SK-N-SH treated with all-trans-retinoic acid at 6 μM for 48 hours (cell line): ENCODE measurements around the gene SAMHD1.
"Not testable (repeated sequence)": the region's sequence is repeated elsewhere in the genome, so short reads cannot be mapped to it uniquely, and the experiment has no call there.

Source experiments
- ATAC-seq: fragments of 200-7000 bp; cut with Tn5 transposase; 3 replicates; pipeline ENCODE4 v1.9.1; 2020; ENCODE audit warnings: mild to moderate bottlenecking, moderate library complexity
- ARNTL ChIP-seq: fragments of 450-650 bp; formaldehyde crosslinking; IDR thresholded peaks from 2 replicates; pipeline ENCODE4 v1.5.0; 2020; ENCODE audit warnings: low read depth, mild to moderate bottlenecking, moderate library complexity, borderline replicate concordance
- CREB5 ChIP-seq: fragments of 250-450 bp; sonication (Bioruptor Pico); IDR thresholded peaks from 2 replicates; pipeline ENCODE4 v1.5.1; 2020; ENCODE audit warnings: low read depth, mild to moderate bottlenecking, moderate library complexity
- ESRRG ChIP-seq: fragments of 250-450 bp; sonication (Bioruptor Pico); IDR thresholded peaks from 2 replicates; pipeline ENCODE4 v1.6.1; 2021; ENCODE audit warnings: mild to moderate bottlenecking
- GLIS3 ChIP-seq: fragments of 250-450 bp; sonication (Bioruptor Pico); IDR thresholded peaks from 2 replicates; pipeline ENCODE4 v1.5.0; 2020; ENCODE audit warnings: mild to moderate bottlenecking, moderate library complexity
- POU6F1 ChIP-seq: fragments of 250-450 bp; sonication (Bioruptor Pico); IDR thresholded peaks from 2 replicates; pipeline ENCODE4 v1.8.0; 2021; ENCODE audit warnings: low read depth, mild to moderate bottlenecking, moderate library complexity, borderline replicate concordance
- PPARA ChIP-seq: fragments of 250-450 bp; sonication (Bioruptor Pico); IDR thresholded peaks from 2 replicates; pipeline ENCODE4 v1.5.0; 2020; ENCODE audit warnings: mild to moderate bottlenecking, borderline replicate concordance
- SNAI2 ChIP-seq: fragments of 250-450 bp; sonication (Bioruptor Pico); IDR thresholded peaks from 2 replicates; pipeline ENCODE4 v1.5.0; 2020; ENCODE audit warnings: mild to moderate bottlenecking, moderate library complexity
- TCF4 ChIP-seq: fragments of 250-450 bp; sonication (Bioruptor Pico); IDR thresholded peaks from 2 replicates; pipeline ENCODE4 v1.8.0; 2021; ENCODE audit warnings: mild to moderate bottlenecking, moderate library complexity, borderline replicate concordance
- ZNF70 ChIP-seq: fragments of 450-650 bp; formaldehyde crosslinking; IDR thresholded peaks from 2 replicates; pipeline ENCODE4 v1.5.0; 2020; ENCODE audit warnings: mild to moderate bottlenecking, moderate library complexity
- TF ChIP-seq, protein P1 (sequence below): fragments of 250-450 bp; sonication (Bioruptor Pico); IDR thresholded peaks from 2 replicates; pipeline ENCODE4 v1.5.1; 2021; ENCODE audit warnings: mild to moderate bottlenecking, moderate library complexity
- TF ChIP-seq, protein P2 (sequence below): fragments of 250-450 bp; sonication (Bioruptor Pico); IDR thresholded peaks from 2 replicates; pipeline ENCODE4 v1.8.0; 2020; ENCODE audit warnings: mild to moderate bottlenecking, moderate library complexity, borderline replicate concordance
- TF ChIP-seq, protein P3 (sequence below): fragments of 250-450 bp; sonication (Bioruptor Pico); IDR thresholded peaks from 2 replicates; pipeline ENCODE4 v1.5.0; 2020; ENCODE audit warnings: mild to moderate bottlenecking, moderate library complexity

The SAMHD1 gene

GRCh38 chr20:36937402-36937770, 14.1 kb downstream of the SAMHD1 start (continued):
- TF ChIP-seq, protein P1, sequence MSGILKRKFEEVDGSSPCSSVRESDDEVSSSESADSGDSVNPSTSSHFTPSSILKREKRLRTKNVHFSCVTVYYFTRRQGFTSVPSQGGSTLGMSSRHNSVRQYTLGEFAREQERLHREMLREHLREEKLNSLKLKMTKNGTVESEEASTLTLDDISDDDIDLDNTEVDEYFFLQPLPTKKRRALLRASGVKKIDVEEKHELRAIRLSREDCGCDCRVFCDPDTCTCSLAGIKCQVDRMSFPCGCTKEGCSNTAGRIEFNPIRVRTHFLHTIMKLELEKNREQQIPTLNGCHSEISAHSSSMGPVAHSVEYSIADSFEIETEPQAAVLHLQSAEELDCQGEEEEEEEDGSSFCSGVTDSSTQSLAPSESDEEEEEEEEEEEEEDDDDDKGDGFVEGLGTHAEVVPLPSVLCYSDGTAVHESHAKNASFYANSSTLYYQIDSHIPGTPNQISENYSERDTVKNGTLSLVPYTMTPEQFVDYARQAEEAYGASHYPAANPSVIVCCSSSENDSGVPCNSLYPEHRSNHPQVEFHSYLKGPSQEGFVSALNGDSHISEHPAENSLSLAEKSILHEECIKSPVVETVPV (CRISPR knock-in tag) = no peak
- TF ChIP-seq CREB5 (CRISPR knock-in tag) = no peak
- TF ChIP-seq TCF4 (CRISPR knock-in tag) = no peak
- TF ChIP-seq ESRRG (CRISPR knock-in tag) = no peak

DNA sequence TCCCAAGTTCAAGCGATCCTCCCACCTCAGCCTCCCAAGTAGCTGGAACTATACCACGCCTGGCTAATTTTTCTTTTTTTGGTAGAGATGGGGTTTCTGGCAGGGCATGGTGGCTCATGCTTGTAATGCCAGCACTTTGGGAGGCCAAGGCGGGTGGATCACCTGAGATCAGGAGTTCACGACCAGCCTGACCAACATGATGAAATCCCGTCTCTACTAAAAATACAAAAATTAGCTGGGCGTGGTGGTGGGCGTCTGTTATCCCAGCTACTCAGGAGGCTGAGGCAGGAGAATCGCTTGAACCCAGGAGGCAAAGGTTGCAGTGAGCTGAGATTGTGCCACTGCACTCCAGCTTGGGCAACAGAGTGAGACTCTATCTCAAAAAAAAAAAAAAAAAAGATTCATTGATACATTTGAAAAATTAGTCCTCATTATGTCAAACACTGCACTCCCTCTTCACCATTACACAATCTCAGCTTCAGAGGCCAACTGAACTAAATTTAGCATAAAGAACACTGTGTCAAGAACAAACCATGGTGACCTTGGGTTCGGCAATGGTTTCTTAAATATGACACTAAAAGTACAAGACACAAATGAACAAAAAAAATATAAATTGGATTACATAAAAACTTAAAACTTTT, 14.6 kb downstream of the SAMHD1 start:
- ATAC-seq = not testable (repeated sequence)

DNA sequence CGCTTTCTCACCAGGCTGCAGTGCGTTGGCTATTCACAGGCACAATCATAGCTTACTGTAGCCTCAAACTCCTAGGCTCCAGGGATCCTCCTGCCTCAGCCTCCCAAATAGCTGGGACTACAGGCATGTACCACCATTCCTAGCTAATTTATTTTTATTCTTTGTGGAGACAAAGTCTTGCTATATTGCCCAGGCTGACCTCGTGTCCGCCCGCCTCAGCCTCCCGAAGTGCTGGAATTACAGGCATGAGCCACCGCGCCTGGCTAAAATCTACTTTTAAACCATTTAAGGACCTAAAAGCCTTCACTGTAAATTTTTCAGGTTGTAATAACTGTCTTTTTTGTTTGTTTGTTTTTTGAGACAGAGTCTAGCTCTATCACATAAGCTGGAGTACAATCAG, 15.2 kb downstream of the SAMHD1 start:
- ATAC-seq = no peak

DNA sequence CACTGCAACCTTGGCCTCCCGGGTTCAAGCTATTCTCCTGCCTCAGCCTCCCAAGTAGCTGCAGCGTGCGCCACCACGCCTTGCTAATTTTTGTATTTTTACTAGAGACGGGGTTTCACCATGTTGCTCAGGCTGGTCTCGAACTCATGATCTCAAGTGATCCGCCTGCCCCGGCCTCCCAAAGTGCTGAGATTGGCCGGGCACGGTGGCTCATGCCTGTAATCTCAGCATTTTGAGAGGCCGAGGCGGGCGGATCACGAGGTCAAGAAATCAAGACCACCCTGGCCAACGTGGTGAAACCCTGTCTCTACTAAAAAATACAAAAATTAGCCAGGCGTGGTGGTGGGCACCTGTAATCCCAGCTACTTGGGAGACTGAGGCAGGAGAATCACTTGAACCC, 17.9 kb downstream of the SAMHD1 start:
- not testable (repeated sequence) for ATAC-seq

More for the DNA sequence above, 15.2 kb downstream of the SAMHD1 start:
- TF ChIP-seq ZNF70 (CRISPR knock-in tag) (no peak), PPARA (CRISPR knock-in tag) (no peak), ARNTL (CRISPR knock-in tag) (no peak), CREB5 (CRISPR knock-in tag) (no peak), POU6F1 (CRISPR knock-in tag) (no peak), GLIS3 (CRISPR knock-in tag) (no peak), SNAI2 (no peak)
- TF ChIP-seq, protein P2, sequence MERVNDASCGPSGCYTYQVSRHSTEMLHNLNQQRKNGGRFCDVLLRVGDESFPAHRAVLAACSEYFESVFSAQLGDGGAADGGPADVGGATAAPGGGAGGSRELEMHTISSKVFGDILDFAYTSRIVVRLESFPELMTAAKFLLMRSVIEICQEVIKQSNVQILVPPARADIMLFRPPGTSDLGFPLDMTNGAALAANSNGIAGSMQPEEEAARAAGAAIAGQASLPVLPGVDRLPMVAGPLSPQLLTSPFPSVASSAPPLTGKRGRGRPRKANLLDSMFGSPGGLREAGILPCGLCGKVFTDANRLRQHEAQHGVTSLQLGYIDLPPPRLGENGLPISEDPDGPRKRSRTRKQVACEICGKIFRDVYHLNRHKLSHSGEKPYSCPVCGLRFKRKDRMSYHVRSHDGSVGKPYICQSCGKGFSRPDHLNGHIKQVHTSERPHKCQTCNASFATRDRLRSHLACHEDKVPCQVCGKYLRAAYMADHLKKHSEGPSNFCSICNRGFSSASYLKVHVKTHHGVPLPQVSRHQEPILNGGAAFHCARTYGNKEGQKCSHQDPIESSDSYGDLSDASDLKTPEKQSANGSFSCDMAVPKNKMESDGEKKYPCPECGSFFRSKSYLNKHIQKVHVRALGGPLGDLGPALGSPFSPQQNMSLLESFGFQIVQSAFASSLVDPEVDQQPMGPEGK (CRISPR knock-in tag) = no peak
- TF ChIP-seq, protein P3, sequence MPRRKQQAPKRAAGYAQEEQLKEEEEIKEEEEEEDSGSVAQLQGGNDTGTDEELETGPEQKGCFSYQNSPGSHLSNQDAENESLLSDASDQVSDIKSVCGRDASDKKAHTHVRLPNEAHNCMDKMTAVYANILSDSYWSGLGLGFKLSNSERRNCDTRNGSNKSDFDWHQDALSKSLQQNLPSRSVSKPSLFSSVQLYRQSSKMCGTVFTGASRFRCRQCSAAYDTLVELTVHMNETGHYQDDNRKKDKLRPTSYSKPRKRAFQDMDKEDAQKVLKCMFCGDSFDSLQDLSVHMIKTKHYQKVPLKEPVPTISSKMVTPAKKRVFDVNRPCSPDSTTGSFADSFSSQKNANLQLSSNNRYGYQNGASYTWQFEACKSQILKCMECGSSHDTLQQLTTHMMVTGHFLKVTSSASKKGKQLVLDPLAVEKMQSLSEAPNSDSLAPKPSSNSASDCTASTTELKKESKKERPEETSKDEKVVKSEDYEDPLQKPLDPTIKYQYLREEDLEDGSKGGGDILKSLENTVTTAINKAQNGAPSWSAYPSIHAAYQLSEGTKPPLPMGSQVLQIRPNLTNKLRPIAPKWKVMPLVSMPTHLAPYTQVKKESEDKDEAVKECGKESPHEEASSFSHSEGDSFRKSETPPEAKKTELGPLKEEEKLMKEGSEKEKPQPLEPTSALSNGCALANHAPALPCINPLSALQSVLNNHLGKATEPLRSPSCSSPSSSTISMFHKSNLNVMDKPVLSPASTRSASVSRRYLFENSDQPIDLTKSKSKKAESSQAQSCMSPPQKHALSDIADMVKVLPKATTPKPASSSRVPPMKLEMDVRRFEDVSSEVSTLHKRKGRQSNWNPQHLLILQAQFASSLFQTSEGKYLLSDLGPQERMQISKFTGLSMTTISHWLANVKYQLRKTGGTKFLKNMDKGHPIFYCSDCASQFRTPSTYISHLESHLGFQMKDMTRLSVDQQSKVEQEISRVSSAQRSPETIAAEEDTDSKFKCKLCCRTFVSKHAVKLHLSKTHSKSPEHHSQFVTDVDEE (CRISPR knock-in tag) = no peak
- TF ChIP-seq, all 23 proteins: peak for 0
